WTC11 (cell line): ENCODE measurements around the gene GZF1. TPM values are rescaled to one million over a fixed set of nuclear protein-coding genes. Genes with fewer than 3 reads are reported as not detected.

Source experiments
- ATAC-seq: fragments of 200-7000 bp; cut with Tn5 transposase; 2 replicates; pipeline ENCODE4 v1.10.0; 2021; ENCODE audit warnings: mild to moderate bottlenecking, moderate library complexity
- CTCF ChIA-PET: fragments of 300-600 bp; sonication (Branson Sonifier 250); formaldehyde crosslinking; loops from one replicate; lab custom pipeline; 2021; ENCODE audit warnings: antibody characterized with exemption; lab: Charles Lee
- POLR2A ChIA-PET: fragments of 350-600 bp; sonication (Branson Sonifier 250); formaldehyde crosslinking; loops from one replicate; lab custom pipeline; 2021; ENCODE audit warnings: antibody characterized with exemption; lab: Charles Lee
- DNase-seq: peaks from one replicate; pipeline ENCODE4 v3.0.0; 2021; ENCODE audit warnings: low spot score
- H3K27ac Mint-ChIP-seq: 2 replicates; pipeline ENCODE4 v1.8.0; 2021; ENCODE audit warnings: mixed read lengths
- H3K27me3 Mint-ChIP-seq: 2 replicates; pipeline ENCODE4 v1.8.0; 2021; ENCODE audit warnings: low read depth, mild to moderate bottlenecking, moderate library complexity, mixed read lengths
- H3K36me3 Mint-ChIP-seq: 2 replicates; pipeline ENCODE4 v1.8.0; 2021; ENCODE audit warnings: mixed read lengths
- H3K4me1 Mint-ChIP-seq: 2 replicates; pipeline ENCODE4 v1.8.0; 2022; ENCODE audit warnings: mixed read lengths
- H3K4me3 Mint-ChIP-seq: 2 replicates; pipeline ENCODE4 v1.8.0; 2021; ENCODE audit warnings: mild to moderate bottlenecking, moderate library complexity, mixed read lengths
- H3K9me3 Mint-ChIP-seq: 2 replicates; pipeline ENCODE4 v1.8.0; 2021; ENCODE audit warnings: mixed read lengths
- EMX1 ChIP-seq: fragments of 250-450 bp; sonication (Bioruptor Pico); IDR thresholded peaks from 2 replicates; pipeline ENCODE4 v1.8.0; 2021; ENCODE audit warnings: mild to moderate bottlenecking
- ESRRA ChIP-seq: sonication (generic); formaldehyde crosslinking; IDR thresholded peaks from 2 replicates; pipeline ENCODE4 v1.8.1; 2022; ENCODE audit warnings: mild to moderate bottlenecking, missing genetic modification reagents, borderline replicate concordance
- GTF2I ChIP-seq: fragments of 250-450 bp; sonication (Bioruptor Pico); conservative IDR thresholded peaks from 2 replicates; pipeline ENCODE4 v1.4.0; 2021; ENCODE audit warnings: mild to moderate bottlenecking
- PRRX2 ChIP-seq: fragments of 250-450 bp; sonication (Bioruptor Pico); IDR thresholded peaks from 2 replicates; pipeline ENCODE4 v1.8.0; 2021; ENCODE audit warnings: mild to moderate bottlenecking
- SMAD3 ChIP-seq: sonication (generic); formaldehyde crosslinking; IDR thresholded peaks from 2 replicates; pipeline ENCODE4 v1.8.0; 2022; ENCODE audit warnings: missing genetic modification reagents, mild to moderate bottlenecking, borderline replicate concordance
- SOX15 ChIP-seq: fragments of 250-450 bp; sonication (Bioruptor Pico); IDR thresholded peaks from 2 replicates; pipeline ENCODE4 v1.9.0; 2021; ENCODE audit warnings: mild to moderate bottlenecking
- TCF7 ChIP-seq: sonication (generic); formaldehyde crosslinking; IDR thresholded peaks from 2 replicates; pipeline ENCODE4 v1.8.0; 2022; ENCODE audit warnings: mild to moderate bottlenecking, low read depth, missing genetic modification reagents, moderate library complexity
- TP53 ChIP-seq: sonication (generic); formaldehyde crosslinking; IDR thresholded peaks from 2 replicates; pipeline ENCODE4 v1.8.1; 2023; ENCODE audit warnings: mild to moderate bottlenecking, missing genetic modification reagents
- ZBTB21 ChIP-seq: sonication (generic); formaldehyde crosslinking; IDR thresholded peaks from 2 replicates; pipeline ENCODE4 v1.8.1; 2023; ENCODE audit warnings: mild to moderate bottlenecking, missing genetic modification reagents, borderline replicate concordance
- ZNF263 ChIP-seq: sonication (generic); formaldehyde crosslinking; IDR thresholded peaks from 2 replicates; pipeline ENCODE4 v1.8.1; 2022; ENCODE audit warnings: low read depth, mild to moderate bottlenecking, moderate library complexity, missing genetic modification reagents
- ZNF317 ChIP-seq: sonication (generic); formaldehyde crosslinking; IDR thresholded peaks from 2 replicates; pipeline ENCODE4 v1.8.1; 2023; ENCODE audit warnings: low read depth, mild to moderate bottlenecking, moderate library complexity, missing genetic modification reagents, borderline replicate concordance
- ZNF416 ChIP-seq: fragments of 250-450 bp; sonication (Bioruptor Pico); IDR thresholded peaks from 2 replicates; pipeline ENCODE4 v1.9.0; 2021; ENCODE audit warnings: mild to moderate bottlenecking, inconsistent platforms
- total RNA-seq: library from RNA; stranded (reverse); gene quantifications from 3 replicates; pipeline ENCODE4 v1.2.3, GENCODE V29; 2021
- TF ChIP-seq, protein P1 (sequence below): fragments of 250-450 bp; sonication (Bioruptor Pico); IDR thresholded peaks from 2 replicates; pipeline ENCODE4 v1.9.0; 2021; ENCODE audit warnings: moderate library complexity, mild to moderate bottlenecking, inconsistent platforms, borderline replicate concordance
- TF ChIP-seq, protein P2 (sequence below): sonication (generic); formaldehyde crosslinking; IDR thresholded peaks from 2 replicates; pipeline ENCODE4 v1.8.0; 2022; ENCODE audit warnings: mild to moderate bottlenecking, missing genetic modification reagents
- TF ChIP-seq, protein P3 (sequence below): sonication (generic); formaldehyde crosslinking; IDR thresholded peaks from 2 replicates; pipeline ENCODE4 v1.8.0; 2022; ENCODE audit warnings: mild to moderate bottlenecking, missing genetic modification reagents
- TF ChIP-seq, protein P4 (sequence below): sonication (generic); formaldehyde crosslinking; IDR thresholded peaks from 2 replicates; pipeline ENCODE4 v1.8.0; 2022; ENCODE audit warnings: mild to moderate bottlenecking, missing genetic modification reagents
- TF ChIP-seq, protein P5 (sequence below): sonication (generic); formaldehyde crosslinking; IDR thresholded peaks from 2 replicates; pipeline ENCODE4 v1.8.1; 2023; ENCODE audit warnings: mild to moderate bottlenecking, missing genetic modification reagents
- TF ChIP-seq, protein P6 (sequence below): sonication (generic); formaldehyde crosslinking; conservative IDR thresholded peaks from 2 replicates; pipeline ENCODE4 v1.8.1; 2023; ENCODE audit warnings: mild to moderate bottlenecking, low read depth, missing genetic modification reagents, moderate library complexity

The GZF1 gene
- total RNA-seq, 1 experiment from 2014 or later: 9.5 TPM

DNA sequence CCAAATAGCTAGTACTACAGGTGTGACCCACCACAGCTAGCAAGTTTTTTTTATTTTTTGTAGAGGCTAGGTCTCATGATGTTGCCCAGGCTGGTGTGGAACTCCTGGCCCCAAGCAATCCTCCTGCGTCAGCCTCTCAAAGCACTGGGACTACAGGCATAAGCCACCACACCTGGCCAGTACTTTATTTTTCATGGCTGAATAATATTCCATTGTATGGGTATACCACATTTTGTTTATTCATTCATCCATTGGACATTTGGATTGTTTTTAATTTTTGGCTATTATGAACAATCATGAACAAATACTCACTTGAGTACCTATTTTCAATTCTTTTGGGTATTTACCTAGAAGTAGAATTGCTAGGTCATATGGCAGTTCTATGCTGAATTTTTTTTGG, 18.4 kb upstream of the GZF1 start:
- H3K27me3 Mint-ChIP-seq: no peaks in the 10 kb centered on the region; the same call in none of the 2 replicates
- no peak overlapping the region for H3K4me3 Mint-ChIP-seq
- POLR2A ChIA-PET: no interaction called here
- ATAC-seq: no peak
- no peak for TF ChIP-seq ZNF263
- peak; percentile 47; the same call in 1 of the 2 replicates for TF ChIP-seq GTF2I (CRISPR knock-in tag)
- no peak for TF ChIP-seq TP53
- no peak for TF ChIP-seq ZNF416 (CRISPR knock-in tag)
- TF ChIP-seq, protein P1, sequence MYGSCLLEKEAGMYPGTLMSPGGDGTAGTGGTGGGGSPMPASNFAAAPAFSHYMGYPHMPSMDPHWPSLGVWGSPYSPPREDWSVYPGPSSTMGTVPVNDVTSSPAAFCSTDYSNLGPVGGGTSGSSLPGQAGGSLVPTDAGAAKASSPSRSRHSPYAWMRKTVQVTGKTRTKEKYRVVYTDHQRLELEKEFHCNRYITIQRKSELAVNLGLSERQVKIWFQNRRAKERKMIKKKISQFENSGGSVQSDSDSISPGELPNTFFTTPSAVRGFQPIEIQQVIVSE (CRISPR knock-in tag): no peak
- TF ChIP-seq EMX1 (CRISPR knock-in tag): no peak
- TF ChIP-seq PRRX2: no peak
- TF ChIP-seq, protein P2, sequence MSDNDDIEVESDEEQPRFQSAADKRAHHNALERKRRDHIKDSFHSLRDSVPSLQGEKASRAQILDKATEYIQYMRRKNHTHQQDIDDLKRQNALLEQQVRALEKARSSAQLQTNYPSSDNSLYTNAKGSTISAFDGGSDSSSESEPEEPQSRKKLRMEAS (CRISPR knock-in tag): no peak
- no peak for TF ChIP-seq ZNF317
- H3K36me3 Mint-ChIP-seq: no peaks in the 10 kb centered on the region
- DNase-seq: no peak
- no peak overlapping the region for H3K27ac Mint-ChIP-seq
- CTCF ChIA-PET: no interaction called here
- H3K4me1 Mint-ChIP-seq: peaks cover 18% of the 10 kb centered on the region
- H3K9me3 Mint-ChIP-seq: peaks cover 7% of the 10 kb centered on the region

DNA sequence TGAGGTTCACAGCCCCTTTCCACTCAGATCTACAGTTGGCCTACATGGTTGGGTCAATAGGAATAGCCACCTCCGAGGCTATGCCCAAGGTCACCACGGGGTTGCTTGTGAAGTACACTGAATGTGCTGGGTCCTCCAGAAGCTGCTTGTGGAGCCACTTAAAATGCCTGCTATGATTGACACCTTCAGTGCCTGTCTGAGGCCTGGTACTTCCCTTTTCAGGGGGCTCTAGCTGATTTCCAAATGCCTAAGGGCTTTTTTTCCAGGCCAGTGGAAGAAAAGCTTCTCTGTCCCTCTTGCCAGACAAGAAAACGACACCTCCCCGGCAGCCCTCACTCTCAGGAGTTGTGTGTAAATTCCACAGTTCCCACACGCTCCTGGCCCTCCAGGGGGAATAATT, 17.6 kb upstream of the GZF1 start:
- H3K36me3 Mint-ChIP-seq: no peaks in the 10 kb centered on the region
- peaks cover 7% of the 10 kb centered on the region for H3K9me3 Mint-ChIP-seq
- no peaks in the 10 kb centered on the region; the same call in none of the 2 replicates for H3K27me3 Mint-ChIP-seq
- ATAC-seq (no peak), DNase-seq (no peak)
- no peak overlapping the region for H3K4me3 Mint-ChIP-seq
- peaks cover 26% of the 10 kb centered on the region for H3K4me1 Mint-ChIP-seq
- ChIA-PET CTCF (no interaction called here), POLR2A (no interaction called here)
- no peak overlapping the region for H3K27ac Mint-ChIP-seq
- no peak for TF ChIP-seq ESRRA (CRISPR knock-in tag)
- no peak for TF ChIP-seq SMAD3
- TF ChIP-seq TCF7 (CRISPR knock-in tag): no peak
- TF ChIP-seq, protein P3, sequence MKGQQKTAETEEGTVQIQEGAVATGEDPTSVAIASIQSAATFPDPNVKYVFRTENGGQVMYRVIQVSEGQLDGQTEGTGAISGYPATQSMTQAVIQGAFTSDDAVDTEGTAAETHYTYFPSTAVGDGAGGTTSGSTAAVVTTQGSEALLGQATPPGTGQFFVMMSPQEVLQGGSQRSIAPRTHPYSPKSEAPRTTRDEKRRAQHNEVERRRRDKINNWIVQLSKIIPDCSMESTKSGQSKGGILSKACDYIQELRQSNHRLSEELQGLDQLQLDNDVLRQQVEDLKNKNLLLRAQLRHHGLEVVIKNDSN: no peak
- TF ChIP-seq, protein P4, sequence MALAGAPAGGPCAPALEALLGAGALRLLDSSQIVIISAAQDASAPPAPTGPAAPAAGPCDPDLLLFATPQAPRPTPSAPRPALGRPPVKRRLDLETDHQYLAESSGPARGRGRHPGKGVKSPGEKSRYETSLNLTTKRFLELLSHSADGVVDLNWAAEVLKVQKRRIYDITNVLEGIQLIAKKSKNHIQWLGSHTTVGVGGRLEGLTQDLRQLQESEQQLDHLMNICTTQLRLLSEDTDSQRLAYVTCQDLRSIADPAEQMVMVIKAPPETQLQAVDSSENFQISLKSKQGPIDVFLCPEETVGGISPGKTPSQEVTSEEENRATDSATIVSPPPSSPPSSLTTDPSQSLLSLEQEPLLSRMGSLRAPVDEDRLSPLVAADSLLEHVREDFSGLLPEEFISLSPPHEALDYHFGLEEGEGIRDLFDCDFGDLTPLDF (CRISPR knock-in tag): no peak
- TF ChIP-seq ZBTB21: no peak
- TF ChIP-seq, protein P2 (CRISPR knock-in tag): no peak
- TF ChIP-seq, protein P5, sequence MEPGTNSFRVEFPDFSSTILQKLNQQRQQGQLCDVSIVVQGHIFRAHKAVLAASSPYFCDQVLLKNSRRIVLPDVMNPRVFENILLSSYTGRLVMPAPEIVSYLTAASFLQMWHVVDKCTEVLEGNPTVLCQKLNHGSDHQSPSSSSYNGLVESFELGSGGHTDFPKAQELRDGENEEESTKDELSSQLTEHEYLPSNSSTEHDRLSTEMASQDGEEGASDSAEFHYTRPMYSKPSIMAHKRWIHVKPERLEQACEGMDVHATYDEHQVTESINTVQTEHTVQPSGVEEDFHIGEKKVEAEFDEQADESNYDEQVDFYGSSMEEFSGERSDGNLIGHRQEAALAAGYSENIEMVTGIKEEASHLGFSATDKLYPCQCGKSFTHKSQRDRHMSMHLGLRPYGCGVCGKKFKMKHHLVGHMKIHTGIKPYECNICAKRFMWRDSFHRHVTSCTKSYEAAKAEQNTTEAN: no peak

DNA sequence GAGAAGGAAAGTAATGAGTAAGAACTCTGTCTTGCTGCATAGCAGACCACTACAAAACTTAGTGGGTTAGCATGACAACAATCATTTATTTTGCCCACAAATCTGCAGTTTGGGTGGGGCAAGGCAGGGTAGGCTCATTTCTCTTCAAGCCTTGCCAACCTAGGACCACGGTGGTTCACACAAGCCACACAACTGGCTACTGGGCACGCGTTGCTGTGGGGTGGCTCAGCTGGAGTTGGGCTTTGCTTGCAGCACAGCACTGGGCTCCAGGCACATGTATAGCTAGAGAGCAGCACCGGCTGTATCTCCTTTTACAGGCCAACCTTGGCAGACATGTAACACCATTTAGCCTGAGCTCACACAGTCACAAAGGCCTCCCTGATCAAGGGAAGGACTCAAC, 16.0 kb upstream of the GZF1 start:
- peaks cover 7% of the 10 kb centered on the region for H3K9me3 Mint-ChIP-seq
- no peaks in the 10 kb centered on the region; the same call in none of the 2 replicates for H3K27me3 Mint-ChIP-seq
- no peak for ATAC-seq
- no peak overlapping the region for H3K27ac Mint-ChIP-seq
- TF ChIP-seq, protein P6, sequence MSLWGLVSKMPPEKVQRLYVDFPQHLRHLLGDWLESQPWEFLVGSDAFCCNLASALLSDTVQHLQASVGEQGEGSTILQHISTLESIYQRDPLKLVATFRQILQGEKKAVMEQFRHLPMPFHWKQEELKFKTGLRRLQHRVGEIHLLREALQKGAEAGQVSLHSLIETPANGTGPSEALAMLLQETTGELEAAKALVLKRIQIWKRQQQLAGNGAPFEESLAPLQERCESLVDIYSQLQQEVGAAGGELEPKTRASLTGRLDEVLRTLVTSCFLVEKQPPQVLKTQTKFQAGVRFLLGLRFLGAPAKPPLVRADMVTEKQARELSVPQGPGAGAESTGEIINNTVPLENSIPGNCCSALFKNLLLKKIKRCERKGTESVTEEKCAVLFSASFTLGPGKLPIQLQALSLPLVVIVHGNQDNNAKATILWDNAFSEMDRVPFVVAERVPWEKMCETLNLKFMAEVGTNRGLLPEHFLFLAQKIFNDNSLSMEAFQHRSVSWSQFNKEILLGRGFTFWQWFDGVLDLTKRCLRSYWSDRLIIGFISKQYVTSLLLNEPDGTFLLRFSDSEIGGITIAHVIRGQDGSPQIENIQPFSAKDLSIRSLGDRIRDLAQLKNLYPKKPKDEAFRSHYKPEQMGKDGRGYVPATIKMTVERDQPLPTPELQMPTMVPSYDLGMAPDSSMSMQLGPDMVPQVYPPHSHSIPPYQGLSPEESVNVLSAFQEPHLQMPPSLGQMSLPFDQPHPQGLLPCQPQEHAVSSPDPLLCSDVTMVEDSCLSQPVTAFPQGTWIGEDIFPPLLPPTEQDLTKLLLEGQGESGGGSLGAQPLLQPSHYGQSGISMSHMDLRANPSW: no peak
- no peak for TF ChIP-seq SOX15 (CRISPR knock-in tag)
- TF ChIP-seq, all 79 proteins: peak for 0
- POLR2A ChIA-PET: no interaction called here
- CTCF ChIA-PET: no interaction called here
- H3K36me3 Mint-ChIP-seq: no peaks in the 10 kb centered on the region
- peaks cover 27% of the 10 kb centered on the region for H3K4me1 Mint-ChIP-seq
- H3K4me3 Mint-ChIP-seq: no peak overlapping the region
- no peak for DNase-seq
